Endothelial cell of umbilical vein (primary cell): ENCODE data around the gene HES7. TPM values are rescaled to one million over a fixed set of nuclear protein-coding genes. Genes with fewer than 3 reads are reported as not detected.

Source experiments
- BruUV-seq: library from RNA; stranded (reverse); fragments of 400-500 nt; replicated peaks from 2 replicates; lab custom pipeline; 2021; lab: Mats Ljungman, UMichigan
- CTCF ChIA-PET: fragments of 300-600, 350-600 bp; sonication (Branson Sonifier 250); formaldehyde crosslinking; loops from one replicate; lab custom pipeline; 2021; ENCODE audit warnings: antibody characterized with exemption, inconsistent platforms; lab: Charles Lee
- POLR2A ChIA-PET: fragments of 300-600, 350-600 bp; sonication (Branson Sonifier 250); formaldehyde crosslinking; loops from one replicate; lab custom pipeline; 2021; ENCODE audit warnings: antibody characterized with exemption, inconsistent platforms; lab: Charles Lee
- DNase-seq: peaks from one replicate; pipeline ENCODE4 v3.0.0-alpha.2; 2011; ENCODE audit warnings: low read depth, low spot score
- FAIRE-seq: peaks from 2 replicates; lab custom pipeline; 2011; peaks lifted over from hg19 to GRCh38; lab: Jason Lieb, UNC
- H2AFZ ChIP-seq: 2 replicates; pipeline ENCODE4 v1.6.0; 2012; ENCODE audit warnings: low read depth, low read length, control low read depth, inconsistent platforms
- H3K27ac ChIP-seq: 2 replicates; pipeline ENCODE4 v1.5.1; 2011; ENCODE audit warnings: low read depth, mild to moderate bottlenecking, control low read depth, low read length, moderate library complexity; ENCODE audit not compliant: insufficient read depth
- H3K27me3 ChIP-seq, 2 experiments: 2 replicates each; pipeline versions ENCODE4 v1.6.0 to v1.6.1; 2011; ENCODE audit warnings: low read length in 2 of 2, mixed read lengths in 1 of 2; ENCODE audit not compliant: control insufficient read depth in 2 of 2, insufficient read depth in 2 of 2
- H3K36me3 ChIP-seq, 2 experiments: 2 replicates in 1 of 2; 3 replicates in 1 of 2; pipeline ENCODE4 v1.5.1; 2011; ENCODE audit warnings: low read length in 2 of 2, mild to moderate bottlenecking in 1 of 2, moderate library complexity in 1 of 2; ENCODE audit not compliant: control insufficient read depth in 2 of 2, insufficient read depth in 2 of 2; ENCODE audit errors: extremely low read depth in 1 of 2
- H3K4me1 ChIP-seq: 3 replicates; pipeline ENCODE4 v1.5.1; 2011; ENCODE audit warnings: mild to moderate bottlenecking, low read length; ENCODE audit not compliant: control insufficient read depth, insufficient read depth; ENCODE audit errors: extremely low read depth
- H3K4me2 ChIP-seq: 2 replicates; pipeline ENCODE4 v1.6.1; 2011; ENCODE audit warnings: low read length, control low read depth, mixed read lengths; ENCODE audit not compliant: insufficient read depth
- H3K4me3 ChIP-seq, 3 experiments: fragments of 200-600 bp in 1 of 3; sonication (generic), shearing (Covaris generic) in 1 of 3; replicated peaks in 1 of 3; 2 replicates each; pipeline ENCODE4 v1.5.1; 2011 to 2016; ENCODE audit warnings: control low read depth in 3 of 3, low read length in 3 of 3, mild to moderate bottlenecking in 2 of 3, inconsistent platforms in 1 of 3, low read depth in 1 of 3, moderate library complexity in 1 of 3; ENCODE audit not compliant: insufficient read depth in 1 of 3
- H3K79me2 ChIP-seq: 2 replicates; pipeline ENCODE4 v1.6.0; 2012; ENCODE audit warnings: low read length, inconsistent platforms; ENCODE audit not compliant: control insufficient read depth, insufficient read depth
- H3K9ac ChIP-seq: replicated peaks from 2 replicates; pipeline ENCODE3; 2011; ENCODE audit warnings: low read length, control low read depth; ENCODE audit not compliant: insufficient read depth; ENCODE audit errors: extremely low read depth
- H3K9me1 ChIP-seq: replicated peaks from 3 replicates; pipeline ENCODE4 v1.6.0; 2011; ENCODE audit warnings: mild to moderate bottlenecking, low read length; ENCODE audit not compliant: control insufficient read depth, insufficient read depth; ENCODE audit errors: extremely low read depth
- H3K9me3 ChIP-seq: replicated peaks from 2 replicates; pipeline ENCODE4 v1.5.1; 2012; ENCODE audit warnings: low read length, inconsistent platforms; ENCODE audit not compliant: control insufficient read depth, insufficient read depth
- H4K20me1 ChIP-seq: replicated peaks from 2 replicates; pipeline ENCODE3; 2011; ENCODE audit warnings: mild to moderate bottlenecking, low read length; ENCODE audit not compliant: control insufficient read depth, insufficient read depth; ENCODE audit errors: extremely low read depth
- EZH2 ChIP-seq: IDR thresholded peaks from 2 replicates; pipeline ENCODE4 v1.6.1; 2012; ENCODE audit warnings: borderline replicate concordance, low read depth, mild to moderate bottlenecking, moderate library complexity, low read length, inconsistent platforms; ENCODE audit not compliant: severe bottlenecking
- FOS ChIP-seq: IDR thresholded peaks from 2 replicates; pipeline ENCODE4 v1.6.1; 2011; ENCODE audit warnings: mild to moderate bottlenecking, low read length, moderate library complexity, borderline replicate concordance; ENCODE audit not compliant: insufficient read depth
- GATA2 ChIP-seq: IDR thresholded peaks from 2 replicates; pipeline ENCODE4 v1.7.0; 2011; ENCODE audit warnings: low read depth, mild to moderate bottlenecking, moderate library complexity, mixed read lengths, low read length; ENCODE audit not compliant: insufficient read length, insufficient read depth
- JUN ChIP-seq: IDR thresholded peaks from 2 replicates; pipeline ENCODE4 v1.6.1; 2011; ENCODE audit warnings: borderline replicate concordance, low read depth; ENCODE audit not compliant: insufficient read length, insufficient read depth
- MYC ChIP-seq: IDR thresholded peaks from one replicate; pipeline ENCODE4 v1.6.1; 2011; ENCODE audit warnings: mild to moderate bottlenecking, low read depth, low read length
- POLR2A ChIP-seq: IDR thresholded peaks from 2 replicates; pipeline ENCODE4 v1.6.1; 2012; ENCODE audit warnings: low read depth, mild to moderate bottlenecking, control low read depth, low read length
- POLR2AphosphoS5 ChIP-seq: IDR thresholded peaks from 2 replicates; pipeline ENCODE4 v1.6.1; 2012; ENCODE audit warnings: low read depth, mild to moderate bottlenecking, control low read depth, low read length, moderate library complexity; ENCODE audit not compliant: insufficient read depth
- dilution Hi-C: fragments of 300-500 bp; cut with MboI; formaldehyde crosslinking; loops from one replicate; pipeline ENCODE4 v1.15.0; 2019; ENCODE audit warnings: low sequenced_read_pairs; ENCODE audit not compliant: extremely low pct_ligation_motif_present
- intact Hi-C: fragments of 100-400 bp; cut with micrococcal nuclease; formaldehyde crosslinking; loops from one replicate; pipeline ENCODE4 v1.10.0; 2022
- polyA plus RNA-seq, 4 experiments: library from polyadenylated mRNA; depleted of rRNA in 3 of 4; stranded (reverse) in 3 of 4; unstranded in 1 of 4; fragments of >200 nt; gene quantifications; 2 replicates each; pipeline versions ENCODE4 v1.2.1 to v1.2.3, GENCODE V29; 2011 to 2012; ENCODE audit warnings: missing spikeins in 1 of 4
- total RNA-seq: library from RNA; stranded (reverse); gene quantifications from 2 replicates; pipeline ENCODE4 v1.2.3, GENCODE V29; 2021
- TF ChIP-seq, protein P1 (sequence below): IDR thresholded peaks from 2 replicates; pipeline ENCODE4 v1.6.1; 2011; ENCODE audit not compliant: insufficient read depth, insufficient read length
- TF ChIP-seq, protein P2 (sequence below), 2 donors: IDR thresholded peaks; 1 replicate in 1 of 2; 2 replicates in 1 of 2; pipeline ENCODE4 v1.5.1; 2011; ENCODE audit warnings: low read length in 2 of 2, mild to moderate bottlenecking in 2 of 2, moderate library complexity in 2 of 2, control low read depth in 1 of 2, inconsistent platforms in 1 of 2, low read depth in 1 of 2; ENCODE audit not compliant: insufficient read depth in 1 of 2; ENCODE audit errors: extremely low read depth in 1 of 2

HES7 gene
- total and polyA plus RNA-seq, 2 donors (not counting 3 experiments of a cell fraction or from before 2014, with no cell fraction given): 0.19 to 0.51 TPM

DNA sequence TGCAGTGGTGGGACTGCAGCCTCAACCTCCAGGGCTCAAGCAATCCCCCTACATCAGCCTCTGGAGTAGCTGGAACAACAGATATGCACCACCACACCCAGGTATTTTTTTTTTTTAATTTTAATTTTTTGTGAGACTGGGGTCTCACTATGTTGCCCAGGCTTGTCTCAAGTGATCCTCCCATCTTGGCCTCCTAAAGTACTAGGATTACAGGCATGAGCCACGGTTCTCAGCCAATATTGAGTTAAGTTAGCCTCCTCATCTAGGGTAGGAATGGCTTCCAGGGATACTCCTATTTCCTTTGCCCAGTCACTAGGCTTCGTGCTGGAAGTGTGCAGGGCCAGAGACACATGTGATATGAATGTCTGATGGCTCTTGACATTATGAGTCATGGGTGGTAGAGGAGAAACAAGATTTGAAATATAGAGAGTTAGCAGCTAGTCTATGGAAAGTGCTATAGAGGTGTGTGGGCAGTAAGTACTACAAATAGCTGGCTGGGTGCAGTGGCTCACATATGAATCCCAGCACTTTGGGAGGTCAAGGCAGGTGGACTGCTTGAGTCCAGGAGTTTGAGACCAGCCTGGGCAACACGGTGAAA is 8.0 kb upstream of the HES7 start:
- Histone ChIP-seq H3K27me3 (no peaks in the 10 kb centered on the region), H4K20me1 (no peaks in the 10 kb centered on the region), H3K79me2 (no peaks in the 10 kb centered on the region), H3K4me1 (no peaks in the 10 kb centered on the region), H3K9ac (no peak overlapping the region), H3K9me1 (no peaks in the 10 kb centered on the region), H3K4me3 (no peak overlapping the region), H3K36me3 (no peaks in the 10 kb centered on the region), H2AFZ (no peak overlapping the region), H3K4me2 (no peak overlapping the region), H3K9me3 (no peaks in the 10 kb centered on the region), H3K27ac (no peak overlapping the region)
- FAIRE-seq (no peak), DNase-seq (no peak)
- BruUV-seq: no TSS peak
- dilution Hi-C loops (no loop called here), intact Hi-C loops (no loop called here)
- TF ChIP-seq POLR2A (no peak), GATA2 (no peak)
- TF ChIP-seq, protein P1, sequence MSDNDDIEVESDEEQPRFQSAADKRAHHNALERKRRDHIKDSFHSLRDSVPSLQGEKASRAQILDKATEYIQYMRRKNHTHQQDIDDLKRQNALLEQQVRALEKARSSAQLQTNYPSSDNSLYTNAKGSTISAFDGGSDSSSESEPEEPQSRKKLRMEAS: no peak
- CTCF ChIA-PET: interaction anchor here (1.6 kb wide), 1 partner anchor 72 kb away, joined by 5 read pairs; no protein-coding TSS in a partner anchor
- POLR2A ChIA-PET: interaction anchor here (1.1 kb wide), 1 partner anchor 41 kb away, joined by 3 read pairs; no protein-coding TSS in a partner anchor

GRCh38 chr17:8128125-8128784 is 4.3 kb upstream of the HES7 start:
- DNase-seq (no peak), FAIRE-seq (no peak)
- TF ChIP-seq JUN: no peak
- no peak for TF ChIP-seq POLR2AphosphoS5
- TF ChIP-seq MYC: no peak
- TF ChIP-seq, protein P2, sequence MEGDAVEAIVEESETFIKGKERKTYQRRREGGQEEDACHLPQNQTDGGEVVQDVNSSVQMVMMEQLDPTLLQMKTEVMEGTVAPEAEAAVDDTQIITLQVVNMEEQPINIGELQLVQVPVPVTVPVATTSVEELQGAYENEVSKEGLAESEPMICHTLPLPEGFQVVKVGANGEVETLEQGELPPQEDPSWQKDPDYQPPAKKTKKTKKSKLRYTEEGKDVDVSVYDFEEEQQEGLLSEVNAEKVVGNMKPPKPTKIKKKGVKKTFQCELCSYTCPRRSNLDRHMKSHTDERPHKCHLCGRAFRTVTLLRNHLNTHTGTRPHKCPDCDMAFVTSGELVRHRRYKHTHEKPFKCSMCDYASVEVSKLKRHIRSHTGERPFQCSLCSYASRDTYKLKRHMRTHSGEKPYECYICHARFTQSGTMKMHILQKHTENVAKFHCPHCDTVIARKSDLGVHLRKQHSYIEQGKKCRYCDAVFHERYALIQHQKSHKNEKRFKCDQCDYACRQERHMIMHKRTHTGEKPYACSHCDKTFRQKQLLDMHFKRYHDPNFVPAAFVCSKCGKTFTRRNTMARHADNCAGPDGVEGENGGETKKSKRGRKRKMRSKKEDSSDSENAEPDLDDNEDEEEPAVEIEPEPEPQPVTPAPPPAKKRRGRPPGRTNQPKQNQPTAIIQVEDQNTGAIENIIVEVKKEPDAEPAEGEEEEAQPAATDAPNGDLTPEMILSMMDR (IDR thresholded peaks at IDR 0.05; ENCODE audit: extremely low read depth in 1 of 2, insufficient read depth in 1 of 2, low read depth in 1 of 2, low read length in 2 of 2): no peak
- TF ChIP-seq, protein P1: no peak
- no peak for TF ChIP-seq EZH2
- no peak for TF ChIP-seq GATA2
- TF ChIP-seq POLR2A: no peak
- TF ChIP-seq FOS: no peak
- Histone ChIP-seq H4K20me1 (no peaks in the 10 kb centered on the region), H3K9me1 (no peaks in the 10 kb centered on the region), H3K4me3 (no peak overlapping the region), H3K27ac (no peak overlapping the region), H3K4me1 (peaks cover 21% of the 10 kb centered on the region), H2AFZ (no peak overlapping the region), H3K27me3 (peaks cover 8 to 14% of the 10 kb centered on the region in 2 experiments), H3K4me2 (no peak overlapping the region), H3K36me3 (no peaks in the 10 kb centered on the region), H3K9ac (no peak overlapping the region), H3K9me3 (no peaks in the 10 kb centered on the region), H3K79me2 (no peaks in the 10 kb centered on the region)
- dilution Hi-C loops: no loop called here
- ChIA-PET POLR2A (interaction anchor here (1.2 kb wide), 1 partner anchor 45 kb away, joined by 4 read pairs; no protein-coding TSS in a partner anchor), CTCF (no interaction called here)
- intact Hi-C loops: no loop called here
- no TSS peak for BruUV-seq
